ENCODE data around the gene NEGR1.

NEGR1 gene

DNA sequence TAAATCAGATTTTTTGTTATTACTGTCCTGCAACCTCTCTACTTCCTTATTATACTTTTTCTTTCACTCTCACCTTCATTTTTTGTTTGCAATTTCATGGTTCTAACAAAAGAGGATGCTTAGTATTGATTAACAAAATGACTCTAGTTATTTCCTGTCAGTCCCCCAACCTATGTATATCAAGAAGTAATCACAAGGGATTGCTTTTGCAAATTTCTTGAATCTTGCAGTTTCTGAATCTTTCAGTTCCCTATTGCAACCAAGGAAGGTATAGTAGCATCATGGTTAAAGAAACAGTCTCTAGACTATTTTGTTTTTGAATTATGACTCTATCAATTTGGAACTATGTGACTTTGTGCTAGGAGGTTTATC lies 446.9 kb downstream of the NEGR1 start:
- DNase-seq = no peak

- no peak for DNase-seq
Measured at GRCh38 chr1:71834601-71835441, 447.5 kb downstream of the NEGR1 start.

DNA sequence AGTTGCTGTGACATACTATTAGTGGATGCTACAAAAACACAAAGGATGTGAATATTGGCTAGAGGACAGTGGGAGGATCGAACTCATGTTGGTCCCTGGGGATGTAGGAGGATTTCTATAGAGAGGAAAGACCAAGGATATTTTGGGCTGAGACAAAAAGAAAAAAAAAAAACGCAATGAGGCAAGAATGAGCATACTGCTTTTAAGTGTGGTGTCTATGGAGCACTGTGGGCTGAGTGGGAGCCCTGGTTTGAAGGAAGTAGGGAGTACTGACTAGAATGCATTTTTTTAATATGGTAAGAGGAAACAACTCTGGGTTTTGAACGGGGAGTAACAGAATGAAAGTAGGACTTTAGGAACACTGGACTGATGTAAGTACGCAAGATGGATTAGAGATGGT lies 450.7 kb downstream of the NEGR1 start:
- no peak for DNase-seq

- no peak for DNase-seq
Measured at GRCh38 chr1:71829346-71829745, 453.0 kb downstream of the NEGR1 start.

DNA sequence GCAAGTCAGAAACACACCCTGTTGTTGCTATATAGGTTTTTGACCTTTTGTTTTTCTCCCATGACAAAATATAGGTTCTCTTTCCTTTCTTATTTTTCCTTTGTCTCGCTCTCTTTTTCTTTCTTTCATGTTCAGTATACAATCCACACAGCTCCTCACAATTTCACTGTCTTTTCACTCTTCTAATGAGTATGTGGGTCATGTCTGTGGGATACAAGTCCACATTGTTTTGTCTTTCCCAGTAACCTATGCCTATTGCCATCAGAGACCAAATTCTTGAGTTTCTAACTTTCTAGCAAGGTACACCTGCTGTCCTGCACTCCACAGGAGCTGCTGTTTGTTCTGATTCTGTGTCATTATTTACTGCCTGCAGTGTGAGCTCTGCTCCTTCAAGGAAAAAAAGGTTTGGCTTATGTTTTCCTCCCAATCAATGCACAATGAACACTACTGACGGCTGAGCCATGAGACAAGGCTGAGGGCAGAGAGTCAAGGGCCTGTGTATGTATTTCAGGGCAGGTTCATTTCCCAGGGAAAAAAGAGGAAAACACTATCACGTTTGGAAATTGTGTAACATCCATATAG lies 453.8 kb downstream of the NEGR1 start:
- no peak for DNase-seq

GRCh38 chr1:71823708-71824305 lies 458.5 kb downstream of the NEGR1 start:
- no peak for DNase-seq

- no peak for DNase-seq
Measured at GRCh38 chr1:71817028-71817427, 465.3 kb downstream of the NEGR1 start.

DNA sequence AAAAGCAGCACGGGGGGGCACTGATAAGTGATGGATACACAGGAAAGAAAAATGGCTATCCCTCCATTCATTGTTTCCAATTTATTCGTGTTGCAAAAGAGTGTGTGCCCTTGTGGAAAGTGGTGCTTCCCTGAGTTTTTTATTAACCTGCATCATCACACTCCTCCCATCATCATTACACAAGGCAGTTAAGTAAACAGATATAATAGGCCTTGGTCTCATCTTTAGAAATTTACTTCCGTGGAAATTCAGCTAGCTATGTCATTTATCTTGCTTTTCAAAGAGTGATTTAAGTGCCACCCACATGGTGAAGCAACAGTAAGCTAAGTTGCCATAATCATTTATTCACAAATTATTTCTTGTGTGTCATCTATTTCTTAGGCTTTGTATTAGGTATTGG lies 473.3 kb downstream of the NEGR1 start:
- no peak for DNase-seq

DNA sequence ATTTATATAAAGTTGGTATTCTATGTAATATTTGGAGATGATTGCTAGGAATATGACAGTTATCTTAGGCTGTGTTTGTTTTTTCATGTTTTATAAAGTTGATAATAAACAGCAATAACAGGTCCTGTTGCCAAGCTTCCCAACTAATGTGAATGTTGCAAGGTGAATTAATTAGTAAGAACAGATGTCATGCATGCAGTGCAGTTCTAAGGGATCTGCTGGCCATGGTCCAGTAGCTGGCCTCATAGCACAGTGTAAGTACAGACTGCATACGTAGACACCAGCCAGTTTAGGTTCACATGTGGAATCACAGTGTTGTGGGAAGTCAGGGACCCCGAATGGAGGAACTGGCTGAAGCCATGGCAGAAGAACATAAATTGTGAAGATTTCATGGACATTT lies 478.2 kb downstream of the NEGR1 start:
- no peak for DNase-seq

- DNase-seq = no peak
Measured at GRCh38 chr1:71796006-71796405, 486.3 kb downstream of the NEGR1 start.

DNA sequence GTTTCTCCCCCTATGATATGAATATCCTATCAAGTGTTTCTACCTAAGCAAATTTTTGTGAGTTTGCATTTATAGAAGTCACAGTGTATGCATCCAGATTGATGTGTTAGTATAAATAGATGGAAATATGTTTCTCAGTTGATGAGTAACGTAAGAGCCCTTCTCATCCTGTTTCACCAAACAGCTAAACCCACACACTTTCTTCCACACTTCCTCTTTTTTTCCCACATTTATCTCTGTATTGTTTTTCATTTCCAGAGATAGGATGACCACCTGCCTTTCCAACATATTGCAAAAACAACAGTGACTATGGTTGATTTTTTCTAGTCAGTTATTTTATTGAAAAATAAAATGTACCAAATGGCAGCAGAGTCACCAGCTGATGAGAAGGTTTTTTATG lies 490.1 kb downstream of the NEGR1 start:
- no peak for DNase-seq

- no peak for DNase-seq
Measured at GRCh38 chr1:71788113-71788512, 494.2 kb downstream of the NEGR1 start.

GRCh38 chr1:71787699-71788098 lies 494.6 kb downstream of the NEGR1 start:
- no peak for DNase-seq

- DNase-seq = no peak
Measured at GRCh38 chr1:71786218-71786617, 496.1 kb downstream of the NEGR1 start.

DNA sequence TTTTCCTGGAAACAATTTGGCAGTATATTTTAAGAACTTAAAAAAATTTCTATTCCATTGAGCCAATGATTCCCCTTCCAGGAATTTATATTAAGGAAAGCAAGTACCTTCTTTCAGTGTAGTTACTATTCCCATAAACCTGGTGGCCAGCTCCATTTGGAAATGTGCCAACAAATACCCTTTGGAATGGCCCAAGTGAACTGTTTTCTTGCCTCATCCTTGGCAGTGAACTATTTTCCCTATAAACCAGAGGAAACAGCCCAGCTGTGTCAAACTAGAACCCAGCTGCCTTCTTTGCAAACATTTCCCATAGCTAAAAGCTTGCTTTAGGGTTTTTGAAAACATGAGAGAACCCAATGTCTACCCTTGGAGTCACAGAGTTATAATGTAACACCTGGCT lies 496.9 kb downstream of the NEGR1 start:
- no peak for DNase-seq

- DNase-seq = no peak
Measured at GRCh38 chr1:71785000-71785399, 497.3 kb downstream of the NEGR1 start.

DNA sequence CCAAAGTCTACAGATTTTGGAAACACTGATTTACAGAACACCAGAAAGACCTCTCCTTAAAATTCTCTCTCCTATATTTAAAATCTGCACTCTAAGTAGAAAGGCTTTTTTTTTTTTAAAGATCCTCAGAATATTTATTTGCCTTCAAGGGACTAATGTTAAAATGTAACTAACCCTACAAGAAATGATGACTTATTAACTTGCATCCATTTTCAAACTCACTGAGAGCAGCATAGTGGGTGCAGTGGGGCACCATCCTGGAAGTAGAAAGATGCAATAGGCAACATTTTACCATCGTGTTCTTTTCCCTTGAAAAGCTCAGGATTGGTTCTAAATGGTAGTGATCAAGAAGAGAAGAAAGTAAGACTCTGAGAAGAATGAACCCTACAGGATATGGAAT lies 498.1 kb downstream of the NEGR1 start:
- no peak for DNase-seq

GRCh38 chr1:71783071-71783470 lies 499.3 kb downstream of the NEGR1 start:
- DNase-seq = no peak

- DNase-seq = no peak
Measured at GRCh38 chr1:71781450-71781849, 500.9 kb downstream of the NEGR1 start.

DNA sequence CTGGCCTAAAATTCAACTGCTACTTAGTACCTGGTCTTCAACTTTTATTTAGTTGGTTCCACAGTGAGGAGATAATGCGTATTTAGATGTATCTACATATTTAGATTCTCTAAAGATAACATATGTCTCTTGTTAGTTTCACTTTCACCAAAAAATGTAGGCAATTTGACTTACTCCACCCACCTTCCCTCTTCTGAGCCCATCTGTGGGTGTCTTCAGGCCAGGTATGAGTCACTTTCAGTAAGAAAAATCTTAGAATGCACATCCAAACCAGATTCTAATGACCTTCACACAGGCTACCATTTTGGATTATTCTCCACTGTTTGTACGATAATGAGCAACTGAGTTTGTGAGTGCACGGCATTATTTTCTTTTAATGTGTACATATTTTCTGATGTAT lies 501.7 kb downstream of the NEGR1 start:
- no peak for DNase-seq

- DNase-seq = no peak
Measured at GRCh38 chr1:71778940-71779339, 503.4 kb downstream of the NEGR1 start.

DNA sequence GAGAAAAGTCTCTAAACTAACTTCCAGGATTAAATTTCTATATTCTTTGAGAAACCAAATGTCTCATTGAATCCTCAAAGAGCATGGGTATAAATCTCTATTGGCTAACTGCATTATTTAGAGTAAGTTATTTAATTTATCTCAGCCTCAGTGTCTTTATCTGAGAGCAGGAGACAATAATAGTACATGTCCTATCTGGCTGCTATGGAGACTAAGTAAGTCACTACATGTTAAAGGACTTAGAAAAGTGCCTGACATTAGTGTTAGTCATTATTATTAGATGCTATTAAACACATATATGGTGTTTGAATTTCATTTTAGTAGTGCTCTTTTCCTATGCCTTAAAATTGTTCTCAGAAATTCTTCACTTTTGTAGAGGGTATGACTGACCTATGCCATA lies 505.2 kb downstream of the NEGR1 start:
- no peak for DNase-seq

DNA sequence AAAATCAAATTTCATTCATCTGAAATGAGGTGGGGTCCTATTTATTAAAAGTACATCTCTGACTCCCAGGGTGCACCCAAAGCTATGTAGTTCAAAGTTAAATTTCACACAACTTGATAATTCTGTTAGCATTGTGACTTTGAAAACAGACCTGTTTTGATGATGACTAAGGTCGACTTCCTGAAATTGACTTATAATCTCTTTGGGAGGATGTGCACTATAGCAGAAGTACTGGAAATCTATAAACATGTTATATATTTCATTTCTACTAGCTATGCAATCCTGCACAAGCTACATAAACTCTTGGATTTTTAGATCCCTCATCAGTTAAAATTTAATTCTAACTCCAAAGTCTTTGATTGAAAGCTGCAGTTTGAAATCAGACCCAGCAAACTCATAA lies 507.6 kb downstream of the NEGR1 start:
- no peak for DNase-seq

GRCh38 chr1:71770121-71770520 lies 512.2 kb downstream of the NEGR1 start:
- DNase-seq = no peak

GRCh38 chr1:71766748-71767147 lies 515.6 kb downstream of the NEGR1 start:
- no peak for DNase-seq
